AML-193 (cell line): ENCODE results near the gene ZNF799.
"Not testable (repeated sequence)": the region's sequence is repeated elsewhere in the genome, so short reads cannot be mapped to it uniquely, and the experiment has no call there.

ENCODE experiments used
- DNase-seq, 2 experiments: peaks; one replicate each; lab custom pipeline; 2025; lab: John Stamatoyannopoulos, UW

The ZNF799 gene

GRCh38 chr19:12400633-12401502, at the start of gene ZNF799:
Gene ZNF799 (minus strand): TSS chr19:12401271. CDS start chr19:12401070, 201 bp downstream.
- DNase-seq, result peak; percentile 86 to 91

GRCh38 chr19:12450844-12451243, 49.8 kb upstream of the ZNF799 start:
- DNase-seq, result no peak

GRCh38 chr19:12448808-12449207, 47.7 kb upstream of the ZNF799 start:
- no peak for DNase-seq

GRCh38 chr19:12440541-12441316, 39.7 kb upstream of the ZNF799 start, which contains the start of gene ZNF443:
Gene ZNF443 (minus strand): TSS chr19:12441021. CDS start chr19:12440914, 107 bp downstream.
- DNase-seq, result peak; percentile 92 to 93

- peak in 1 of 2 experiments; percentile 16 for DNase-seq
Measured at GRCh38 chr19:12439686-12440540, 38.8 kb upstream of the ZNF799 start.

- not testable (repeated sequence) for DNase-seq
Measured at GRCh38 chr19:12430726-12431299, 29.7 kb upstream of the ZNF799 start.

GRCh38 chr19:12425888-12426274, 24.8 kb upstream of the ZNF799 start:
- DNase-seq, result no peak

- peak; percentile 68 to 78 for DNase-seq
Measured at GRCh38 chr19:12425236-12425887, 24.3 kb upstream of the ZNF799 start.

GRCh38 chr19:12417273-12417672, 16.2 kb upstream of the ZNF799 start:
- not testable (repeated sequence) for DNase-seq

- DNase-seq, result no peak
Measured at GRCh38 chr19:12411893-12412292, 10.8 kb upstream of the ZNF799 start.

GRCh38 chr19:12399901-12400632, 1.0 kb downstream of the ZNF799 start:
- not testable (repeated sequence) for DNase-seq

- not testable (repeated sequence) for DNase-seq
Measured at GRCh38 chr19:12391148-12391547, 9.9 kb downstream of the ZNF799 start.

GRCh38 chr19:12386365-12386764, 14.7 kb downstream of the ZNF799 start:
- DNase-seq, result not testable (repeated sequence)

- DNase-seq, result no peak
Measured at GRCh38 chr19:12380444-12380737, 20.7 kb downstream of the ZNF799 start.

GRCh38 chr19:12379732-12380443, 21.2 kb downstream of the ZNF799 start:
- no peak for DNase-seq

- DNase-seq, result no peak
Measured at GRCh38 chr19:12374026-12374425, 27.0 kb downstream of the ZNF799 start.

- DNase-seq, result peak; percentile 91 to 94
Measured at GRCh38 chr19:12365236-12366162, 35.6 kb downstream of the ZNF799 start, which contains the start of gene ZNF442. Gene ZNF442 (minus strand): TSS chr19:12365683. CDS start chr19:12363631, 2,052 bp downstream.
